ENCODE results near the gene PNLIPRP2.

- no peak for TF ChIP-seq POLR2AphosphoS5 (IDR thresholded peaks at IDR 0.05; ENCODE audit: low read depth)
- no peak for TF ChIP-seq CTCF (IDR thresholded peaks at IDR 0.05; ENCODE audit: insufficient read depth, low read length)
- TF ChIP-seq REST (IDR thresholded peaks at IDR 0.05; ENCODE audit: insufficient replicate concordance, low read depth) = no peak
These were observed 50.0 kb downstream of the PNLIPRP2 start for GRCh38 chr10:116670706-116671105.

All from HL-60 (cell line).